HepG2 (cell line): Measurements from ENCODE around the gene MBD3L2. TPM values are rescaled to one million over a fixed set of nuclear protein-coding genes. Genes with fewer than 3 reads are reported as not detected.

ENCODE experiments used
- ATAC-seq: fragments of 200-7000 bp; cut with Tn5 transposase; 3 replicates; pipeline ENCODE4 v1.9.1; 2020; ENCODE audit warnings: mild to moderate bottlenecking, moderate library complexity
- BruUV-seq: library from RNA; stranded (reverse); fragments of 400-500 nt; replicated peaks from 2 replicates; lab custom pipeline; 2021; lab: Mats Ljungman, UMichigan
- CTCF ChIA-PET: fragments of 300-600 bp; formaldehyde crosslinking; extraction: SDS; loops from one replicate; lab custom pipeline; 2021; ENCODE audit warnings: low total read pairs, inconsistent platforms, low intra/inter-chr PET ratio; lab: Yijun Ruan, JAX
- POLR2A ChIA-PET: fragments of 350-600 bp; sonication (Branson Sonifier 250); formaldehyde crosslinking; loops from one replicate; lab custom pipeline; 2020; ENCODE audit warnings: antibody characterized with exemption, inconsistent platforms; lab: Yijun Ruan, JAX
- DNase-seq: peaks from one replicate; pipeline ENCODE4 v3.0.0-alpha.2; 2015; ENCODE audit warnings: low spot score
- FAIRE-seq: peaks from 3 replicates; lab custom pipeline; 2011; peaks lifted over from hg19 to GRCh38; lab: Jason Lieb, UNC
- H2AFZ ChIP-seq: one replicate; pipeline ENCODE4 v1.6.1; 2011; ENCODE audit warnings: low read length, inconsistent platforms
- H3K27ac ChIP-seq: fragments of 300-600 bp; 3 replicates; pipeline ENCODE4 v1.8.0; 2011; ENCODE audit warnings: mixed run types, mild to moderate bottlenecking, mixed read lengths, low read length, inconsistent platforms; ENCODE audit not compliant: insufficient read depth; ENCODE audit errors: extremely low read length
- H3K27me3 ChIP-seq, 2 experiments: fragments of 200-600 bp in 1 of 2; 2 replicates in 1 of 2; 3 replicates in 1 of 2; pipeline versions ENCODE4 v1.6.0 to v1.8.0; 2011; ENCODE audit warnings: low read length in 2 of 2, mild to moderate bottlenecking in 2 of 2, moderate library complexity in 2 of 2, inconsistent platforms in 1 of 2; ENCODE audit not compliant: insufficient read depth in 2 of 2, control insufficient read depth in 1 of 2
- H3K36me3 ChIP-seq, 2 experiments: fragments of 200-600 bp in 1 of 2; replicated peaks in 1 of 2; 2 replicates in 1 of 2; 3 replicates in 1 of 2; pipeline versions ENCODE4 v1.5.1 to v1.8.0; 2011; ENCODE audit warnings: low read length in 2 of 2, inconsistent platforms in 1 of 2; ENCODE audit not compliant: insufficient read depth in 2 of 2, control insufficient read depth in 1 of 2
- H3K4me1 ChIP-seq: 2 replicates; pipeline ENCODE4 v1.5.1; 2012; ENCODE audit warnings: low read length, inconsistent platforms; ENCODE audit not compliant: insufficient read depth
- H3K4me2 ChIP-seq: 2 replicates; pipeline ENCODE4 v1.6.0; 2011; ENCODE audit warnings: low read depth, low read length, inconsistent platforms
- H3K4me3 ChIP-seq, 3 experiments: fragments of 200-600 bp in 1 of 3; sonication (generic), shearing (Covaris generic) in 1 of 3; replicated peaks in 1 of 3; 2 replicates each; pipeline ENCODE4 v1.5.1; 2011 to 2016; ENCODE audit warnings: low read length in 3 of 3, inconsistent platforms in 2 of 3, low read depth in 2 of 3, mild to moderate bottlenecking in 2 of 3, control low read depth in 1 of 3, mixed read lengths in 1 of 3; ENCODE audit not compliant: insufficient read depth in 1 of 3
- H3K79me2 ChIP-seq: one replicate; pipeline ENCODE4 v1.6.1; 2011; ENCODE audit warnings: low read length, inconsistent platforms; ENCODE audit not compliant: insufficient read depth
- H3K9ac ChIP-seq: 2 replicates; pipeline ENCODE4 v1.6.0; 2011; ENCODE audit warnings: mild to moderate bottlenecking, low read depth, low read length, inconsistent platforms; ENCODE audit not compliant: insufficient read depth
- H3K9me3 ChIP-seq: 2 replicates; pipeline ENCODE4 v1.5.1; 2012; ENCODE audit warnings: mild to moderate bottlenecking, low read length
- H4K20me1 ChIP-seq: 2 replicates; pipeline ENCODE4 v1.6.0; 2011; ENCODE audit warnings: inconsistent platforms, mild to moderate bottlenecking, low read length, moderate library complexity; ENCODE audit not compliant: insufficient read depth
- ESRRA ChIP-seq: sonication (generic); formaldehyde crosslinking; IDR thresholded peaks from 2 replicates; pipeline ENCODE4 v1.5.1; 2020; ENCODE audit warnings: mild to moderate bottlenecking, low read depth, missing genetic modification reagents
- GPBP1L1 ChIP-seq: sonication (generic); formaldehyde crosslinking; IDR thresholded peaks from 2 replicates; pipeline ENCODE4 v1.5.0; 2020; ENCODE audit warnings: mild to moderate bottlenecking, missing genetic modification reagents
- NFYC ChIP-seq: IDR thresholded peaks from 2 replicates; pipeline ENCODE4 v1.6.1; 2016; ENCODE audit warnings: missing genetic modification reagents, missing compliant biosample characterization
- WGBS: methylation state at CpG from one replicate; pipeline ENCODE4 v1.1.6; 2017; ENCODE audit warnings: low lambda C conversion rate; 5-methylcytosine and 5-hydroxymethylcytosine counted together
- in situ Hi-C: cut with HindIII; loops from 2 replicates; pipeline ENCODE4 v1.10.0; 2017; ENCODE audit warnings: low pct_unique_long_range_greater_than_20kb; ENCODE audit not compliant: extremely low pct_ligation_motif_present
- intact Hi-C: fragments of 100-400 bp; cut with micrococcal nuclease; formaldehyde crosslinking; loops from one replicate; pipeline ENCODE4 v1.10.0; 2022; ENCODE audit not compliant: unreplicated experiment
- polyA plus RNA-seq, 8 experiments: library from polyadenylated mRNA; depleted of rRNA in 3 of 8; stranded (reverse) in 7 of 8; unstranded in 1 of 8; fragments of >200 nt; fragmentation: Illumina TruSeq in 4 of 8; extraction: Trizol in 4 of 8; gene quantifications; 2 replicates each; pipeline versions ENCODE4 v1.2.1 to v1.2.3, GENCODE V29; 2011 to 2016; ENCODE audit warnings: low read depth in 4 of 8, missing spikeins in 1 of 8, mixed read lengths in 1 of 8; ENCODE audit not compliant: insufficient read depth in 1 of 8
- total RNA-seq, 5 experiments: library from RNA; depleted of rRNA; stranded (reverse); fragments of >200 nt; fragmentation: Illumina TruSeq; extraction: Trizol; gene quantifications; 2 replicates each; pipeline ENCODE4 v1.2.3, GENCODE V29; 2016; ENCODE audit warnings: low read depth in 1 of 5
- TF ChIP-seq, protein P1 (sequence below), 2 experiments: sonication (generic) in 1 of 2; formaldehyde crosslinking in 1 of 2; IDR thresholded peaks; 2 replicates each; pipeline versions ENCODE4 v1.5.1 to v1.6.1; 2011 to 2020; ENCODE audit warnings: borderline replicate concordance in 1 of 2, low read depth in 1 of 2, low read length in 1 of 2, mild to moderate bottlenecking in 1 of 2, missing genetic modification reagents in 1 of 2, moderate library complexity in 1 of 2

Gene MBD3L2
- total and polyA plus RNA-seq, 2 of the 13 experiments (the other 11 are each of a cell fraction or from before 2014, with no cell fraction given), result not detected

DNA sequence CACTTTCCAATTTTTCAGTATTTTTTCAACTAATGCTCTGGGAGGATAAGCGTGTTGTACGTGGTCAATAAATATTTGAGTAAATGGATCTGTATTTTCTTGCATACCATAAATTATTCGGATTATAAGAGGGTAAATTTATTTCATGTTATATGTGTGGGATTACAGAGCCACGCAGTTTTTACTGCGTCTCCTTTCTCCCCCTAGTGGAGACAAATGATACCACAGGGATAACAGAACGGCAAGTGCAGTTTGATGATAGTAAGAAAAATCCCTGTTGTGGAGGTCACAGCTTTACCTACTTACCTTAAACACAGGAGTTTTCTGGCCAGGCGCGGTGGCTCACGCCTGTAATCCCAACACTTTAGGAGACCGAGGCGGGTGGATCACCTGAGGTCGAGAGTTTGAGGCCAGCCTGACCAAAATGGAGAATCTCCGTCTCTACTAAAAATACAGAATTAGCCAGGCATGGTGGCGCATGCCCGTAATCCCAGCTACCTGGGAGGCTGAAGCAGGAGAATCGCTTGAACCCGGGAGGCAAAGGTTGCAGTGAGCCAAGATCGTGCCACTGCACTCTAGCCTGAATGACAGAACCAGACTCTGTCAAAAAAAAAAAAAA lies 44.7 kb upstream of the MBD3L2 start (continued):
- no peak for TF ChIP-seq GPBP1L1

DNA sequence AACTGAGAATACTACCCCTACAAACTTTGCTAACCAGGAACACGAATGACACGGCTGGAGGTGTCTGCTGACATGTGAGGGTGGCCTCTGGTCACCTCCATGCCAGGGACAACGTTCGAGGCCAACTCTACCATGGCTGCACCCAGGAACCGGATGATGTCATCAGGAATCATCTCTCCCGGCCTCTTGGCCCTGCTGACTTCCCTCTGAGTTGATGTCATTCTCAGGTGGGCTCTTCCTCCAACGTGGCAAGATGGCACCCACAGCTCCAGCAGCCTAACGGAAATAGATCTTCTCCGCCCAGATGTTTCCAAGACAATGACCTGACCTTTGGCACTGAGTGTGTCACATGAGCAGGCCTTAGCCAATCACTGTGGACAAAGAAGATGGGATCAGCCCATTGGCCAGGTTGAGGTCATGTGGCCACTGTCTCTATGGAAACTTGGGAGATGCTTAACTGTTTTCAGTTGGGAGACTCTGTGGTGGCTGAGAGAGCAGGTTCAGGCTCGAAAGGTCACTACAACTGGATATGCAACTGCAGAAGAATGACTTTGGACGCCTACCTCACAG lies 42.9 kb upstream of the MBD3L2 start:
- Histone ChIP-seq H3K4me2 (no peak overlapping the region), H3K79me2 (no peaks in the 10 kb centered on the region), H4K20me1 (no peaks in the 10 kb centered on the region), H3K27me3 (no peaks in the 10 kb centered on the region), H3K27ac (no peak overlapping the region), H3K9ac (no peak overlapping the region), H3K36me3 (no peaks in the 10 kb centered on the region), H3K9me3 (no peaks in the 10 kb centered on the region), H3K4me1 (no peaks in the 10 kb centered on the region), H2AFZ (no peak overlapping the region), H3K4me3 (no peak overlapping the region)
- POLR2A ChIA-PET, result no interaction called here
- in situ Hi-C loops, result no loop called here
- 30% methylated on average over 4 of the region's 11 CpGs for WGBS
- no peak for ATAC-seq
- TF ChIP-seq, protein P1, sequence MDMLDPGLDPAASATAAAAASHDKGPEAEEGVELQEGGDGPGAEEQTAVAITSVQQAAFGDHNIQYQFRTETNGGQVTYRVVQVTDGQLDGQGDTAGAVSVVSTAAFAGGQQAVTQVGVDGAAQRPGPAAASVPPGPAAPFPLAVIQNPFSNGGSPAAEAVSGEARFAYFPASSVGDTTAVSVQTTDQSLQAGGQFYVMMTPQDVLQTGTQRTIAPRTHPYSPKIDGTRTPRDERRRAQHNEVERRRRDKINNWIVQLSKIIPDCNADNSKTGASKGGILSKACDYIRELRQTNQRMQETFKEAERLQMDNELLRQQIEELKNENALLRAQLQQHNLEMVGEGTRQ (IDR thresholded peaks at IDR 0.05; ENCODE audit: low read depth, low read length), result 0 out of 2 replicates have a peak, but pooled peaks have one; percentile 38
- TF ChIP-seq, protein P1 (CRISPR knock-in tag; IDR thresholded peaks at IDR 0.05; ENCODE audit: borderline replicate concordance), result no peak
- TF ChIP-seq NFYC (CRISPR knock-in tag) (peak; percentile 20; the same call in 1 of the 2 replicates), ESRRA (no peak)
- no peak for DNase-seq
- FAIRE-seq, result no peak
- intact Hi-C loops, result no loop called here
- CTCF ChIA-PET, result no interaction called here
- no TSS peak for BruUV-seq
